B cell (primary cell): ENCODE results near the gene MRAP2. TPM values are rescaled to one million over a fixed set of nuclear protein-coding genes. Genes with fewer than 3 reads are reported as not detected.

ENCODE experiments used
- ATAC-seq: fragments of 200-7000 bp; cut with Tn5 transposase; one replicate; pipeline ENCODE4 v1.10.0; 2021; ENCODE audit warnings: low read depth, mild to moderate bottlenecking, moderate number of reproducible peaks, moderate library complexity
- CTCF ChIA-PET: fragments of 350-600 bp; sonication (Branson Sonifier 250); formaldehyde crosslinking; loops from one replicate; lab custom pipeline; 2021; ENCODE audit warnings: antibody characterized with exemption, inconsistent platforms; lab: Charles Lee
- POLR2A ChIA-PET: fragments of 350-600 bp; sonication (Branson Sonifier 250); formaldehyde crosslinking; loops from one replicate; lab custom pipeline; 2021; ENCODE audit warnings: antibody characterized with exemption; lab: Charles Lee
- DNase-seq: peaks from one replicate; pipeline ENCODE4 v3.0.0; 2013
- H2AFZ ChIP-seq: 2 replicates; pipeline ENCODE4 v1.6.1; 2012; ENCODE audit warnings: mild to moderate bottlenecking, low read depth, low read length; ENCODE audit not compliant: insufficient read depth, poor library complexity, severe bottlenecking
- H3K27ac ChIP-seq, 2 donors: 1 replicate in 1 of 2; 2 replicates in 1 of 2; pipeline ENCODE4 v1.5.1; 2012 to 2013; ENCODE audit warnings: low read length in 2 of 2, mild to moderate bottlenecking in 2 of 2, moderate library complexity in 1 of 2
- H3K27me3 ChIP-seq, 4 experiments: fragments of 200-600 bp in 1 of 4; sonication (generic) in 1 of 4; replicated peaks in 1 of 4; 1 replicate in 2 of 4; 2 replicates in 2 of 4; pipeline versions ENCODE4 v1.6.1 to v1.7.0; 2013 to 2016; ENCODE audit warnings: low read length in 3 of 4, mild to moderate bottlenecking in 2 of 4, mixed read lengths in 1 of 4, moderate library complexity in 1 of 4; ENCODE audit not compliant: insufficient read depth in 4 of 4, control insufficient read depth in 3 of 4; ENCODE audit errors: control extremely low read depth in 1 of 4
- H3K36me3 ChIP-seq, 2 experiments: replicated peaks in 1 of 2; 1 replicate in 1 of 2; 2 replicates in 1 of 2; pipeline versions ENCODE4 v1.6.1 to v1.7.1; 2013; ENCODE audit warnings: low read length in 1 of 2; ENCODE audit not compliant: insufficient read depth in 2 of 2, control insufficient read depth in 1 of 2; ENCODE audit errors: control extremely low read depth in 1 of 2, extremely low read depth in 1 of 2
- H3K4me1 ChIP-seq, 2 donors: fragments of 200-600 bp in 1 of 2; sonication (generic) in 1 of 2; 1 replicate in 1 of 2; 2 replicates in 1 of 2; pipeline versions ENCODE4 v1.5.1 to v1.6.1; 2013 to 2017; ENCODE audit warnings: low read length in 2 of 2; ENCODE audit not compliant: control insufficient read depth in 2 of 2, insufficient read depth in 2 of 2
- H3K4me2 ChIP-seq: replicated peaks from 2 replicates; pipeline ENCODE3; 2012; ENCODE audit warnings: mild to moderate bottlenecking, low read depth, low read length; ENCODE audit not compliant: poor library complexity, severe bottlenecking
- H3K4me3 ChIP-seq, 5 experiments: fragments of 200-600 bp in 1 of 5; sonication (generic) in 1 of 5; 1 replicate in 3 of 5; 2 replicates in 2 of 5; pipeline versions ENCODE4 v1.5.1 to v1.7.0; 2011 to 2016; ENCODE audit warnings: low read length in 4 of 5, mild to moderate bottlenecking in 4 of 5, low read depth in 2 of 5, control low read depth in 1 of 5, moderate library complexity in 1 of 5; ENCODE audit not compliant: insufficient read depth in 1 of 5; ENCODE audit errors: control extremely low read depth in 1 of 5, extremely low read depth in 1 of 5
- H3K79me2 ChIP-seq: fragments of 200-600 bp; sonication (generic); one replicate; pipeline ENCODE4 v1.6.0; 2016; ENCODE audit warnings: low read length; ENCODE audit not compliant: control insufficient read depth, insufficient read depth
- H3K9ac ChIP-seq: fragments of 200-600 bp; sonication (generic); 2 replicates; pipeline ENCODE4 v1.6.1; 2017; ENCODE audit warnings: mild to moderate bottlenecking, low read length, moderate library complexity
- H3K9me3 ChIP-seq, 3 donors: one replicate each; pipeline versions ENCODE4 v1.6.1 to v1.7.1; 2013; ENCODE audit warnings: low read length in 2 of 3; ENCODE audit not compliant: control insufficient read depth in 2 of 3, insufficient read depth in 1 of 3; ENCODE audit errors: control extremely low read depth in 1 of 3
- H4K20me1 ChIP-seq: 2 replicates; pipeline ENCODE4 v1.6.0; 2012; ENCODE audit warnings: mild to moderate bottlenecking, low read length; ENCODE audit not compliant: insufficient read depth, control insufficient read depth, poor library complexity, severe bottlenecking
- H3K27ac Mint-ChIP-seq: one replicate; pipeline ENCODE4 v1.8.0; 2021; ENCODE audit warnings: mixed read lengths
- H3K27me3 Mint-ChIP-seq: one replicate; pipeline ENCODE4 v1.8.0; 2021; ENCODE audit warnings: mixed read lengths
- H3K4me1 Mint-ChIP-seq: one replicate; pipeline ENCODE4 v1.8.0; 2021; ENCODE audit warnings: mixed read lengths
- H3K4me3 Mint-ChIP-seq: one replicate; pipeline ENCODE4 v1.8.0; 2021; ENCODE audit warnings: mixed read lengths
- H3K9me3 Mint-ChIP-seq: one replicate; pipeline ENCODE4 v1.8.0; 2022; ENCODE audit warnings: mixed read lengths; ENCODE audit not compliant: insufficient read depth
- CTCF ChIP-seq: fragments of 200-600 bp; IDR thresholded peaks from one replicate; pipeline ENCODE4 v1.8.0; 2022; ENCODE audit warnings: antibody characterized with exemption, mild to moderate bottlenecking
- EZH2 ChIP-seq: IDR thresholded peaks from 2 replicates; pipeline ENCODE4 v1.6.1; 2012; ENCODE audit warnings: borderline replicate concordance, low read depth, mild to moderate bottlenecking, moderate library complexity, low read length; ENCODE audit not compliant: insufficient read depth, poor library complexity, severe bottlenecking
- intact Hi-C: fragments of 100-400 bp; cut with micrococcal nuclease; formaldehyde crosslinking; loops from one replicate; pipeline ENCODE4 v1.10.0; 2022
- polyA plus RNA-seq: library from polyadenylated mRNA; depleted of rRNA; stranded (reverse); fragments of >200 nt; gene quantifications from 2 replicates; pipeline ENCODE4 v1.2.3, GENCODE V29; 2012
- total RNA-seq, 2 donors: library from RNA; stranded (reverse); fragments of 120-200 nt in 1 of 2; gene quantifications; 1 replicate in 1 of 2; 2 replicates in 1 of 2; pipeline versions ENCODE4 v1.2.3 to v1.2.4, GENCODE V29; 2013 to 2022

Gene MRAP2
- total and polyA plus RNA-seq, 2 donors (not counting 1 experiment from before 2014, with no cell fraction given): not detected

GRCh38 chr6:84139311-84139710, 105.7 kb downstream of the MRAP2 start:
- peaks cover 8 to 10% of the 10 kb centered on the region in 2 experiments for H3K36me3 ChIP-seq
- DNase-seq (no peak), ATAC-seq (no peak)
- no peak overlapping the region for H2AFZ ChIP-seq
- POLR2A ChIA-PET: no interaction called here
- no peaks in the 10 kb centered on the region for H3K4me1 ChIP-seq
- H3K9me3 ChIP-seq: peaks cover 0 to 2% (median 0%) of the 10 kb centered on the region in 3 donors
- Mint-ChIP-seq H3K27ac (no peak overlapping the region), H3K4me3 (no peak overlapping the region), H3K4me1 (no peaks in the 10 kb centered on the region), H3K27me3 (no peaks in the 10 kb centered on the region), H3K9me3 (no peaks in the 10 kb centered on the region)
- no peak overlapping the region for H3K27ac ChIP-seq
- no peak for TF ChIP-seq CTCF
- no peak for TF ChIP-seq EZH2
- H3K9ac ChIP-seq: no peak overlapping the region
- no peaks in the 10 kb centered on the region for H3K79me2 ChIP-seq
- H4K20me1 ChIP-seq: no peaks in the 10 kb centered on the region
- H3K4me3 ChIP-seq: no peak overlapping the region
- CTCF ChIA-PET: no interaction called here
- intact Hi-C loops: no loop called here
- no peak overlapping the region for H3K4me2 ChIP-seq
- H3K27me3 ChIP-seq: no peaks in the 10 kb centered on the region

Other genes starting within 250 kb of the MRAP2 start
- gene RIPPLY2, start 180.4 kb upstream of the MRAP2 start, total RNA-seq: not detected in 2 replicates
- gene RIPPLY2, start 180.4 kb upstream of the MRAP2 start, polyA plus RNA-seq: not detected in 2 replicates
- 39.6 and 43.7 TPM in 2 replicates for gene CYB5R4, start 174.1 kb upstream of the MRAP2 start, total RNA-seq
- gene CYB5R4, start 174.1 kb upstream of the MRAP2 start, polyA plus RNA-seq: 11.8 TPM in 2 replicates
- gene CEP162, start 193.9 kb downstream of the MRAP2 start, total RNA-seq: 13.4 and 15.6 TPM in 2 replicates
- gene CEP162, start 193.9 kb downstream of the MRAP2 start, polyA plus RNA-seq: 1.8 and 2.5 TPM in 2 replicates